SK-N-SH treated with all-trans-retinoic acid at 6 μM for 48 hours (cell line): ENCODE results near the gene CFP.
"Not testable (repeated sequence)": the region's sequence is repeated elsewhere in the genome, so short reads cannot be mapped to it uniquely, and the experiment has no call there.

Experiments
- BACH2 ChIP-seq: fragments of 250-450 bp; sonication (Bioruptor Pico); IDR thresholded peaks from 2 replicates; pipeline ENCODE4 v1.9.0; 2021; ENCODE audit warnings: mild to moderate bottlenecking, borderline replicate concordance
- TOX ChIP-seq: fragments of 250-450 bp; sonication (Bioruptor Pico); IDR thresholded peaks from 2 replicates; pipeline ENCODE4 v1.8.0; 2021; ENCODE audit warnings: mild to moderate bottlenecking, moderate library complexity, borderline replicate concordance
- ZFP30 ChIP-seq: fragments of 450-650 bp; formaldehyde crosslinking; IDR thresholded peaks from 2 replicates; pipeline ENCODE4 v1.5.0; 2022; ENCODE audit warnings: mild to moderate bottlenecking, moderate library complexity

GRCh38 chrX:47675959-47676859 lies 46.5 kb upstream of the CFP start:
- TF ChIP-seq BACH2, TOX, ZFP30 (CRISPR knock-in tag): not testable (repeated sequence)
